NCI-H1436 treated with DMSO at 0.1 percent for 48 hours (cell line): ENCODE data around the gene FAM174C.
A peak's percentile ranks its signal among the peaks of the same experiment; 100 is the strongest.

ENCODE experiments used
- DNase-seq: peaks from one replicate; lab custom pipeline; 2025; lab: John Stamatoyannopoulos, UW

FAM174C gene

GRCh38 chr19:1261798-1262622 is 13.3 kb upstream of the FAM174C start:
- DNase-seq, result no peak

GRCh38 chr19:1262623-1263123 is 12.7 kb upstream of the FAM174C start:
- DNase-seq, result no peak

- DNase-seq, result no peak
Observed at GRCh38 chr19:1263188-1263587, 12.1 kb upstream of the FAM174C start.

DNA sequence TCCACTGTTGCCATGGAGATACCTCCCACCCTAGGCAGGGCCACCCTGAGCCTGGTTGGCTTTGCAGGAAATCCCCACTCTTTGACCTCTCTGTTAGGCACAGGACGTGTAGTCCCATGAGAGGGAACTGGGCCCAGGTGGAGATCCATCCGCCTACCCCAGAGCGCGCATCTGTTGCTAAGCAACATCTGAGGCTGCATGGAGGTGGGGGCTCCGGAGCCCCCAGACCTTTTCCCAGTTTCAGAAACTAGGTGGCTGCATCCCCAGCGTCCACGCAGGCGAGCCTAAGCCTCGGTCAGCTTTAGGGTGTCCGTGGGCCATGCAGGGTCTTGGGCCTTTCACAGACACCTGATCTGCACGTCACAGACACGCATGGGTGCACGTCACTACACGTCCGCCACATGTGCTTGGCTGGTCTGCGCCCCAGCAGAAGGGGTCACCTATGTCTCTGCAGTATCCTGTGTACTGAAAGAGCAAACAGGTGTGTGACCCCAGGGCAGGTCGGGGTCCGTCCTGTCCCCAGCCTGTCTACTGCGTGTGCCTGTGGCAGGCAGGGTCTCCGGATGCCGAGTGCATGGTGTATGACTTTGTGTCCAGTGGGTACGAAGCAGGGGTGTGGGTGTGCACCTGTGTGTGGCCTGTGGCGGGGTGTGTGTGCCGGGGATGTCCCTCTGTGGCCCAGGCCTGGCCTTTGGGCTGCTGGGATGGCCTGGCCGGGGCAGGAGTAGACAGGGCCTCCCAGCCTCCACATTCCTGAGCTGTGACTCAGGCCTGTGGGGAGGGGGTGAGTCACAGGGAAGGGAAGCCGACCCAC is 10.3 kb upstream of the FAM174C start:
- no peak for DNase-seq

- no peak for DNase-seq
Observed at GRCh38 chr19:1265615-1266128, 9.7 kb upstream of the FAM174C start.

DNA sequence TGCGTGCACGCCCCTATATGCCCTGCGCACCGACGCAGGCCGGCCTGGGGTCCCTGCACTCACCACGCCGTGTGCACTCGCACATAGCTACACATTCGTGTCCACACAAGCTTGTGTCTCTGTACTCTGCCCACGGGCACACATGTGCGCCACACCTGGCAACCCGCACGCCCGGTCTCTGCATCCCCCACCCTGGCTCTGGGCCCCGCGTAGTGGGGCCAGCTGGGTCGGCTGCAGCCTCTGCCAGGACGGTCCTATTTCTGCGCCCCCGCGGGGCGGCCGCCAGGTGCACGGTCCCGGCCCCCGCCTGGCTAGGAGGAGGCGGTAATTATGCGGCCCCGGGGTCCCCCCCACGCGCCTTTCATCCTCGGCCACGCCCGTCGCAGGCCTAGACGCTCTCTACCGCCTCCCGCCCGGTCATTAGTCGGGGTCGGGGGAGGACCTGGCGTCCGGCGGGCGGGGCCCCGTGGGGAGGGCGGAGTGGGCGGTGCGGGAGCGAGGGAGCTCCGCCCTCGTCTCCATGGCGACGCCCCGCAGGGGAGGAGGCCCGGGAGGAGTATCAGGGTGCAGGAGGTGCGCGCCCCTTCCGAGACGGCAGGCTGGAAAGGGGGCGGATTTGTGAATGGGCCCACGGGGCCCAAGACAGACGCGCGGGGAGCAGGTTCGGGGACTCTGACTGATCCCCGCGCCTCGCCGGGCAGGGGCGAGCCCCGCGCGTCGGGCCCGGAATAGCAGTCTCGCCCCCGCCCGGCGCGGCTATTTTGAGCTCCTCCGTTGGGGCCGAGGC is 9.0 kb upstream of the FAM174C start:
- peak; percentile 39 for DNase-seq

GRCh38 chr19:1266916-1267476 is 8.3 kb upstream of the FAM174C start:
- DNase-seq, result no peak

- no peak for DNase-seq
Observed at GRCh38 chr19:1267477-1268225, 7.7 kb upstream of the FAM174C start.

DNA sequence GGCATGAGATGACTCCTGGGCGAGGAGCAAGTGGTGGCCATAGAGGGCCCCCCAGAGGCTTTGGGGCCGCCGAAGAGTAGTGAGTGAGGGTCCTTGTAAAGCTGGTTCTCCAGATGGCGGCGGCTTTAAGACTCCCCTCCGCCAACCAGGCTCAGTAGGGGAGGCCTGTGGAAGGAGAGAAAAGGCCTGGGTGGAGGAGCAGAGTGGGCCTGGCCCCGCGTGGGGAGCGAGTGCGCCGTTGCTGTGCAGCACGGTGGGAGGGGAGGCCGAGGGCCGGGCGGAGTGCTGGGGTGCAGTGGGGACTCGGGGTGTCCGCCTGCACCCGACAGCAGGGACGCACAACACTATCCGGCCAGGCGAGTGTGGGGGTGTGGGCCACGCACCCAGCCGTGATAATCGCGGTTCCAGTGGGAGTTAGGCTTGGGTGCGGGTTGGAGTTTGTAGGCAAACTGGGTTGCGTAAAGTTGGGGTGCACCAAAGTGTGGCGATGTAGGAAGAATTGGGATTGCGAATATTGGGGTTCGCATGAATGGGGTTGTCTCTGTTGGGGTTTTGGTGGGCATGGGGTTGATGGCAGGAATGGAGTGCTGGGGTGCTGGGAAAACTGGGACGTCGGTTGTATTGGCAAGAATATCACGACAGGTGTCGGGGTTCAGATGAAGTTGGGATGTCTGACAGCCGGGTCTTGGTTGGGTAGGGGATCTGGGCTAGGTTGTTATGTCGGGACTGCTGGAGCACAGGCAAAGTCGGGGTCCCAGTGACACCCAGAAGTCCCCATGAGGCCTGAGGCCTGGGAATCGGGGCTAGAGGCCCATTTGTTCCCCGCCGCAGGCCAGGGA is 6.9 kb upstream of the FAM174C start:
- no peak for DNase-seq

GRCh38 chr19:1269065-1269477 is 6.3 kb upstream of the FAM174C start, which contains the start of gene CIRBP:
Gene CIRBP (plus strand): TSS chr19:1269332. CDS start chr19:1270934, 1,602 bp downstream.
- peak; percentile 89 for DNase-seq

GRCh38 chr19:1269478-1270212 is 5.7 kb upstream of the FAM174C start:
- no peak for DNase-seq

GRCh38 chr19:1270213-1270853 is 5.0 kb upstream of the FAM174C start:
- no peak for DNase-seq

DNA sequence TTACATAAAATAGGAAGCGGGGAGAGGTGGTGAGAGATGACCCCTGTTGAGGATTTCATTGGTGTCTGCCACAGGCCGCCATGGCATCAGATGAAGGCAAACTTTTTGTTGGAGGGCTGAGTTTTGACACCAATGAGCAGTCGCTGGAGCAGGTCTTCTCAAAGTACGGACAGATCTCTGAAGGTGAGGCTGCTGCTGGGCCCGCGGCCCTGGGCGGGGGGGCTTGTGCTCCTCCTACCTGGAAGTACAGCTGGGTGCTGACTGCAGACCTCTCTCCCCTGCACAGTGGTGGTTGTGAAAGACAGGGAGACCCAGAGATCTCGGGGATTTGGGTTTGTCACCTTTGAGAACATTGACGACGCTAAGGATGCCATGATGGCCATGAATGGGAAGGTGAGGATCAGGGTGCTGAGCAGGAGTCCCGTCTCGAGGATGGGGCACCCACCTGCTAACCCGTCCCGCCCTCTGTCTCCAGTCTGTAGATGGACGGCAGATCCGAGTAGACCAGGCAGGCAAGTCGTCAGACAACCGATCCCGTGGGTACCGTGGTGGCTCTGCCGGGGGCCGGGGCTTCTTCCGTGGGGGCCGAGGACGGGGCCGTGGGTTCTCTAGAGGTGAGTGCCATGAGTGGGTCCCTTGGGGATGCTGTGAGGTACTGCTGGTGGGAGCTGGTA is 4.3 kb upstream of the FAM174C start:
- no peak for DNase-seq

GRCh38 chr19:1271528-1272422 is 3.6 kb upstream of the FAM174C start:
- no peak for DNase-seq

DNA sequence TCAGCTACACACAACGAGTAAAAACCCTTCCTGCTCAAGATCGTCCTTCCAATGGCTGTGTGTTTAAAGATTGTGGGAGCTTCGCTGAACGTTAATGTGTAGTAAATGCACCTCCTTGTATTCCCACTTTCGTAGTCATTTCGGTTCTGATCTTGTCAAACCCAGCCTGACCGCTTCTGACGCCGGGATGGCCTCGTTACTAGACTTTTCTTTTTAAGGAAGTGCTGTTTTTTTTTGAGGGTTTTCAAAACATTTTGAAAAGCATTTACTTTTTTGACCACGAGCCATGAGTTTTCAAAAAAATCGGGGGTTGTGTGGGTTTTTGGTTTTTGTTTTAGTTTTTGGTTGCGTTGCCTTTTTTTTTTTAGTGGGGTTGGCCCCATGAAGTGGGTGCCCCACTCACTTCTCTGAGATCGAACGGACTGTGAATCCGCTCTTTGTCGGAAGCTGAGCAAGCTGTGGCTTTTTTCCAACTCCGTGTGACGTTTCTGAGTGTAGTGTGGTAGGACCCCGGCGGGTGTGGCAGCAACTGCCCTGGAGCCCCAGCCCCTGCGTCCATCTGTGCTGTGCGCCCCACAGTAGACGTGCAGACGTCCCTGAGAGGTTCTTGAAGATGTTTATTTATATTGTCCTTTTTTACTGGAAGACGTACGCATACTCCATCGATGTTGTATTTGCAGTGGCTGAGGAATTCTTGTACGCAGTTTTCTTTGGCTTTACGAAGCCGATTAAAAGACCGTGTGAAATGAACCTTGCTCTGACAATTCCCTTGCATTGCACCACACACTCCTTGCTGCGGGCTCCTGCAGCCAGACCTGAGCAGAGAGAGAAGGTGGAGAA is 2.7 kb upstream of the FAM174C start:
- no peak for DNase-seq
